Ovary (tissue), 9 donors: ENCODE measurements around the gene C1orf116. TPM values are rescaled to one million over a fixed set of nuclear protein-coding genes. Genes with fewer than 3 reads are reported as not detected.

Experiments used
- DNase-seq, 5 donors: peaks; one replicate each; pipeline ENCODE4 v3.0.0-alpha.2; 2019 to 2020
- H3K27ac ChIP-seq, 2 donors: fragments of 200-600 bp; one replicate each; pipeline versions ENCODE4 v1.5.1 to v1.8.0; 2019 to 2022
- H3K27me3 ChIP-seq: fragments of 200-600 bp; one replicate; pipeline ENCODE4 v1.8.0; 2022
- H3K36me3 ChIP-seq: fragments of 200-600 bp; sonication (generic); one replicate; pipeline ENCODE4 v1.5.1; 2019
- H3K4me1 ChIP-seq: one replicate; pipeline ENCODE4 v1.8.1; 2013; ENCODE audit warnings: mild to moderate bottlenecking, moderate library complexity; ENCODE audit not compliant: insufficient read depth
- H3K4me3 ChIP-seq: fragments of 200-600 bp; sonication (generic); one replicate; pipeline ENCODE4 v1.5.1; 2017
- H3K9me3 ChIP-seq, 2 donors: fragments of 200-600 bp in 1 of 2; sonication (generic) in 1 of 2; one replicate each; pipeline versions ENCODE4 v1.5.1 to v1.8.1; 2013 to 2019; ENCODE audit warnings: mild to moderate bottlenecking in 1 of 2, moderate library complexity in 1 of 2
- EP300 ChIP-seq: sonication (generic); formaldehyde crosslinking; IDR thresholded peaks from one replicate; pipeline ENCODE4 v1.6.1; 2017; ENCODE audit warnings: antibody characterized with exemption
- POLR2A ChIP-seq: fragments of 450-650 bp; IDR thresholded peaks from one replicate; pipeline ENCODE4 v1.6.1; 2017; ENCODE audit warnings: antibody characterized with exemption, mild to moderate bottlenecking, moderate library complexity
- WGBS, 3 donors: extraction: QIAGEN DNeasy Blood & Tissue Kit in 1 of 3; methylation state at CpG; one replicate each; pipeline versions ENCODE4 v1.1.5 to v1.1.7; 2013 to 2017; 5-methylcytosine and 5-hydroxymethylcytosine counted together
- intact Hi-C, 4 donors: fragments of 100-400 bp; cut with DNase I; formaldehyde crosslinking; loops; one replicate each; pipeline versions ENCODE4 v1.11.0 to v1.15.1; 2022 to 2023
- polyA plus RNA-seq, 2 donors: library from polyadenylated mRNA; stranded (reverse); fragments of 200-250 nt in 1 of 2; fragments of 350-450 nt in 1 of 2; fragmentation: Illumina TruSeq in 1 of 2; extraction: RNeasy Lipid Tissue Mini Kit (QIAGEN cat#74804) in 1 of 2; gene quantifications; one replicate each; pipeline ENCODE4 v1.2.3, GENCODE V29; 2013 to 2014
- total RNA-seq, 7 donors: library from RNA; depleted of rRNA in 2 of 7; stranded (reverse); fragments of >200 nt in 2 of 7; fragmentation: NEBNext Ultra II Directional in 3 of 7; extraction: Animal tissue kit (Norgen Biotek cat#: 25700) in 3 of 7; gene quantifications; one replicate each; pipeline versions ENCODE4 v1.1.0 to v1.2.4, GENCODE V29; 2016 to 2023
- TF ChIP-seq, protein P1 (sequence below), 3 donors: fragments of 450-650 bp in 2 of 3; fragments of 200-600 bp in 1 of 3; IDR thresholded peaks; one replicate each; pipeline versions ENCODE4 v1.5.1 to v1.8.0; 2016 to 2022; ENCODE audit warnings: antibody characterized with exemption in 3 of 3, mild to moderate bottlenecking in 1 of 3
- donor health status: DM: no; HTN: no; CAD: no; lungs with moderate emphysema.
- donor health status: DM: no; HTN: no; CAD: no.
- donor health status: Bipolar disorder and iron deficiency.
- donor health status: DM: yes; HTN: yes; CAD: no.
- donor health status: DM: no; HTN: no; CAD: no.
- donor health status: DM: yes; HTN: yes; CAD: no.

The C1orf116 gene
- total and polyA plus RNA-seq, 9 donors: 0.02 to 1.6 (median 0.36) TPM; not detected in 2

DNA sequence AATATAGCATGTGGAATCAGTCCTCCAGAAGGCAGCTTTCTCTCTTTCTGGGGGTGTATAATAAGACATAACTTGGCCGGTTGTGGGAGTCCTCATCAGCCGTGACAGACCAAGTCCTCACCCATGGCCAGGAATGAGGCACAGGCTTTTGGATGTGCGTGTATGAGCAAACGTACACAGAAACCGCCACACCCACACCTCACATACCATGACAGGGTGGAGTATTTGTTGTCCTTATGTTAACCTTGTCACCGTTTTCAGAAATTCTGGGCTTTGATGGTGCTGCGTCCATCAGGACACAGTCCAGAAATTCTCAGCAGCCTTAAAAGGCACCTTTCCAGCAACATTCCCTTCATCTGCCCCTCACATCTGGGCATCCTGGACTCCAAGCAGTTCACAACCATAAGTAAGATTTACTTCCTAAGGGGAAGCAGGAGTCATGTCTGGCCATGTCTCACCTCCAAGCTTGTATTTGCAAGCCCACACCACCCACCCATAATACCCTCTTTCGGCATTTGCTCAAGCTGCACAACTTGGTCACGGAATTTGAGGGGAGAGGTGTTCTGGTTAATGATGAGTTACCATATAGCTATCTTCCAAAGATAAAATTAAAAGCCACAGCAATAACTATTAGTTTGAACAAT, 12.4 kb downstream of the C1orf116 start:
- Histone ChIP-seq H3K4me1 (peaks cover 4% of the 10 kb centered on the region), H3K36me3 (no peaks in the 10 kb centered on the region), H3K27me3 (no peaks in the 10 kb centered on the region), H3K27ac (no peak overlapping the region), H3K9me3 (no peaks in the 10 kb centered on the region), H3K4me3 (no peak overlapping the region)
- TF ChIP-seq POLR2A: no peak
- DNase-seq: no peak
- intact Hi-C loops: no loop called here
- 86 to 88% (median 88%) methylated on average over 9 of the region's 9 CpGs for WGBS, 3 donors

DNA sequence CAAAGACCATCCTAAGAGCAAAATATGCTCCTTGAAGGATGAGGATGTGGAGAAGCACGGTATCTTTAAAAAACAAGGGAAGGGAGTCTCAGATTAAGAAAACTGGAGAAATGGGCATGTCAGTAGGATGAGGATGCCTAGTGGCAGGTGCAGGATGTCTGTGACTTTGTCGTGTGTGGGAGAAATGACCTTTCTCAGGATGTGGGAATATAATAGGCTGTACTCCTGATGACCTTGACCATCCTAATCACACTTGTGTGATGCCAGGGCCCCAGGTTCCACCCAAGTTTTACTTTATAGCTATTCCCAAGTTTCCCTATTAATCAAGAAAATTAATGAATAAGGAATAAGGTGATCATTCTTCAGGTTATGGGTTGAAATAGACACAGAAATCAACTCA, 12.9 kb downstream of the C1orf116 start:
- no peak for DNase-seq
- 34 to 63% (median 41%) methylated on average over 2 of the region's 2 CpGs for WGBS, 3 donors
- Histone ChIP-seq H3K4me1 (peaks cover under 1% of the 10 kb centered on the region), H3K36me3 (no peaks in the 10 kb centered on the region), H3K9me3 (no peaks in the 10 kb centered on the region), H3K27ac (no peak overlapping the region), H3K27me3 (no peaks in the 10 kb centered on the region), H3K4me3 (no peak overlapping the region)
- intact Hi-C loops: no loop called here
- no peak for TF ChIP-seq EP300
- TF ChIP-seq, protein P1, sequence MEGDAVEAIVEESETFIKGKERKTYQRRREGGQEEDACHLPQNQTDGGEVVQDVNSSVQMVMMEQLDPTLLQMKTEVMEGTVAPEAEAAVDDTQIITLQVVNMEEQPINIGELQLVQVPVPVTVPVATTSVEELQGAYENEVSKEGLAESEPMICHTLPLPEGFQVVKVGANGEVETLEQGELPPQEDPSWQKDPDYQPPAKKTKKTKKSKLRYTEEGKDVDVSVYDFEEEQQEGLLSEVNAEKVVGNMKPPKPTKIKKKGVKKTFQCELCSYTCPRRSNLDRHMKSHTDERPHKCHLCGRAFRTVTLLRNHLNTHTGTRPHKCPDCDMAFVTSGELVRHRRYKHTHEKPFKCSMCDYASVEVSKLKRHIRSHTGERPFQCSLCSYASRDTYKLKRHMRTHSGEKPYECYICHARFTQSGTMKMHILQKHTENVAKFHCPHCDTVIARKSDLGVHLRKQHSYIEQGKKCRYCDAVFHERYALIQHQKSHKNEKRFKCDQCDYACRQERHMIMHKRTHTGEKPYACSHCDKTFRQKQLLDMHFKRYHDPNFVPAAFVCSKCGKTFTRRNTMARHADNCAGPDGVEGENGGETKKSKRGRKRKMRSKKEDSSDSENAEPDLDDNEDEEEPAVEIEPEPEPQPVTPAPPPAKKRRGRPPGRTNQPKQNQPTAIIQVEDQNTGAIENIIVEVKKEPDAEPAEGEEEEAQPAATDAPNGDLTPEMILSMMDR (IDR thresholded peaks at IDR 0.05): no peak
- no peak for TF ChIP-seq POLR2A

DNA sequence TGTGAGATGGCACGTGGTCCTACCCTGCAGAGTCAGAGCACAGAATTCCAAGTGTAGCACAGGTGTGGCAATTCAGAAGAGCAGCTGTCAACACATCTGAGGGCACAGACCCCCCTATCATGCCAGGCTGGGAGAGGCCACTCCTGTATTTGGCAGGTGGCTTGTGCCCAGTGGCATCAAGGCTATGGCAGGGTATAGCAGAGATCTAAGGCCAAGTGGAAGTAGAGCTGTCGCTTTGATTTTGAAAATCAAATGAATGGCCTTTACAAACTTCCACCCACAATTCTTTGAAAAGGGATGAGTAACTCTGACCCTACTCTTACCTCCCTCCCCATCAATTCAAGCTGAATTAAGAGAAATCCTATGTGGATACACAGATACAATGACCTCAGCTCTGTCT, 13.4 kb downstream of the C1orf116 start:
- Histone ChIP-seq H3K4me3 (no peak overlapping the region), H3K27ac (no peak overlapping the region), H3K27me3 (no peaks in the 10 kb centered on the region), H3K4me1 (no peaks in the 10 kb centered on the region), H3K36me3 (no peaks in the 10 kb centered on the region), H3K9me3 (no peaks in the 10 kb centered on the region)
- WGBS, 3 donors: 85 to 98% (median 91%) methylated on average over 2 of the region's 2 CpGs
- TF ChIP-seq, protein P1 (IDR thresholded peaks at IDR 0.05): no peak
- TF ChIP-seq EP300: no peak
- no peak for DNase-seq
- intact Hi-C loops: no loop called here

DNA sequence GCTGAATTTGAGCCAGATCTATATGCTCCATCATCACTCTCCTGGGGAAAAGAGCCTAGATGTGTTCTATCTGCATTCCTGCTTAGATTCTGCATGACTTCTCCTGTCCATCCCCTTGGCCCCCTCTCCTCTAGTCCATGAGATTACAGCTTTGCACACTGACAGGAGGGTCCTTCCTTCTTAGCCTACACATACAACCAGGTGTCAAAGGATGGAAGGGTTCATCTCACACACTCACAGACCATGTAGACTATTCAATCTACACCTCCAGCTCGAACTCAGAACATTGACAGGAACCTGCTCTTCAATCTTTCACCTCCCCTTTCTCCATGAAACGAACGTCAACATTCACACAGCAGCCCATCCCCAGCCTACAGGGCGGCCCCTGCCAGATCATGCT, 13.8 kb downstream of the C1orf116 start:
- no peak for TF ChIP-seq POLR2A
- no peak for TF ChIP-seq EP300
- TF ChIP-seq, protein P1 (IDR thresholded peaks at IDR 0.05): no peak
- Histone ChIP-seq H3K27ac (no peak overlapping the region), H3K9me3 (no peaks in the 10 kb centered on the region), H3K4me1 (no peaks in the 10 kb centered on the region), H3K36me3 (no peaks in the 10 kb centered on the region), H3K4me3 (no peak overlapping the region), H3K27me3 (no peaks in the 10 kb centered on the region)
- WGBS, 3 donors: 86 to 94% (median 93%) methylated on average over 4 of the region's 4 CpGs
- intact Hi-C loops: no loop called here
- DNase-seq: no peak

DNA sequence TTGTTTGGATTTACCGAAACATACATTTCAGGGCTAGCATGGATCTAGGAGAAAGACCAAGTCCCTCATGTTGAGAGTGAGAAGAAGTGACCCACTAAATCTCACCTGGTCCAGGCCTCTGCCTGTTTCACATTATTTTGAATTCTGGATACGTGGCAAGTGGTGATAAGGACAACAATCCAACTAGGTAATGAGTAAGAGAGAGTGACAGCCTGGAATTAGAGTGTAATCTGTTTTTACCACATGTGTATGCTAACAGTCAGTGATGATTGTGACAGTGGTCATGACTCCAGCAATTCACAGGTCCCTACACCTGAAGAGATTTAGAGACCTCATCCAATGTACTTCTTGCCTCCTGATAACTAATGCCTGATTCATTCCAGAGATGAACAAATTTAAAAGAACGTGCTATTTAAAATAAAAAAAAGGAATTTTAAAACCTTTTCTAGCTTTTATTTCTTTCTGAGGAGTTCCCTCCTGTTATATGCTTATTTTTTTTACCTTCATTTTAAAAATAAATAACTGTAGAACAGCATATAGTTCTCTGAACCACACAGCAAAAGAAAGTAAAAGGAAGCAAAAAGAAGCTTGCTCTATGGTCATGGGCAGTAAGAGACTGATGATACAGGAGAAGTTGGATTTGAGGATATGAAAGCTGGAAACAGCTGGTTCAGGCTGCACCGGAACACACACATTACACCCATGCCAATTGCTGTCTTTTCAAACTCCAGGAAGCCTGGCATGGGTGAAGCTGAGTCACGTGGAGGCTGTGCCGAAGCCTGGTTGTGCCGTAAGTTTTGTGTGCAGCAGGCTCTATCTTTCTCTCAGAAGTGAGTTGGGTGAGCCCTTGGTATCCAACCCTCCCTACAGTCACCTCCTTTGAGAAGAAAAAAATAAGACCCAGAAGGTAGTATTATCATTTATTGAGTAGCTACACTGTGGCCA, 14.7 kb downstream of the C1orf116 start:
- WGBS, 3 donors: 30 to 51% (median 33%) methylated on average over 7 of the region's 7 CpGs
- TF ChIP-seq EP300: no peak
- TF ChIP-seq POLR2A: no peak
- TF ChIP-seq, protein P1 (IDR thresholded peaks at IDR 0.05): no peak
- H3K4me1 ChIP-seq: no peaks in the 10 kb centered on the region
- intact Hi-C loops: no loop called here
- H3K36me3 ChIP-seq: no peaks in the 10 kb centered on the region
- H3K9me3 ChIP-seq: no peaks in the 10 kb centered on the region
- no peak overlapping the region for H3K27ac ChIP-seq
- no peak for DNase-seq
- no peak overlapping the region for H3K4me3 ChIP-seq
- no peaks in the 10 kb centered on the region for H3K27me3 ChIP-seq
